GM23338 (cell line): Measurements from ENCODE around the gene CTNNA3. TPM values are rescaled to one million over a fixed set of nuclear protein-coding genes. Genes with fewer than 3 reads are reported as not detected.

Experiments
- ATAC-seq: fragments of 200-7000 bp; cut with Tn5 transposase; 3 replicates; pipeline ENCODE4 v1.9.1; 2020
- DNase-seq: peaks from one replicate; pipeline ENCODE4 v3.0.0-alpha.2; 2015; ENCODE audit warnings: low spot score
- H2AFZ ChIP-seq: fragments of 200-600 bp; sonication (generic); 2 replicates; pipeline ENCODE4 v1.8.0; 2016; ENCODE audit warnings: antibody characterized with exemption, mild to moderate bottlenecking, moderate library complexity
- H3F3A ChIP-seq: fragments of 200-600 bp; sonication (generic); replicated peaks from 2 replicates; pipeline ENCODE4 v1.8.0; 2017; ENCODE audit warnings: antibody characterized with exemption, mixed run types, low read depth
- H3K27ac ChIP-seq: fragments of 200-600 bp; sonication (generic); 2 replicates; pipeline ENCODE4 v1.6.1; 2016; ENCODE audit warnings: low read depth
- H3K27me3 ChIP-seq: fragments of 200-600 bp; sonication (generic); 2 replicates; pipeline ENCODE4 v1.8.0; 2016; ENCODE audit warnings: mild to moderate bottlenecking, mixed run types, moderate library complexity; ENCODE audit not compliant: insufficient read depth
- H3K36me3 ChIP-seq: fragments of 200-600 bp; sonication (generic); 2 replicates; pipeline ENCODE4 v1.8.0; 2016; ENCODE audit warnings: mild to moderate bottlenecking; ENCODE audit not compliant: insufficient read depth
- H3K4me1 ChIP-seq: fragments of 200-600 bp; sonication (generic); 2 replicates; pipeline ENCODE4 v1.8.0; 2016; ENCODE audit warnings: mild to moderate bottlenecking, moderate library complexity; ENCODE audit not compliant: insufficient read depth
- H3K4me2 ChIP-seq: fragments of 200-600 bp; sonication (generic); 2 replicates; pipeline ENCODE4 v1.7.1; 2017; ENCODE audit warnings: mixed run types
- H3K4me3 ChIP-seq: fragments of 200-600 bp; sonication (generic); 2 replicates; pipeline ENCODE4 v1.6.1; 2016; ENCODE audit warnings: mixed run types
- H3K79me2 ChIP-seq: fragments of 200-600 bp; sonication (generic); replicated peaks from 2 replicates; pipeline ENCODE4 v1.8.0; 2017; ENCODE audit warnings: mild to moderate bottlenecking; ENCODE audit not compliant: insufficient read depth
- H3K9me2 ChIP-seq: fragments of 200-600 bp; sonication (generic); 2 replicates; pipeline ENCODE4 v1.8.0; 2017; ENCODE audit not compliant: insufficient read depth
- H4K20me1 ChIP-seq: fragments of 200-600 bp; sonication (generic); replicated peaks from 2 replicates; pipeline ENCODE4 v1.8.0; 2017; ENCODE audit warnings: mild to moderate bottlenecking; ENCODE audit not compliant: insufficient read depth
- H3K27ac Mint-ChIP-seq: 2 replicates; pipeline ENCODE4 v1.8.0; 2020; ENCODE audit warnings: inconsistent platforms, mild to moderate bottlenecking, moderate library complexity, mixed read lengths
- H3K27me3 Mint-ChIP-seq: 3 replicates; pipeline ENCODE4 v1.8.0; 2022; ENCODE audit warnings: low read depth, mild to moderate bottlenecking, moderate library complexity, mixed read lengths, inconsistent platforms; ENCODE audit not compliant: insufficient read depth, poor library complexity
- H3K36me3 Mint-ChIP-seq: 3 replicates; pipeline ENCODE4 v1.8.0; 2021; ENCODE audit warnings: low read depth, mild to moderate bottlenecking, inconsistent platforms, moderate library complexity, mixed read lengths
- H3K4me1 Mint-ChIP-seq: 3 replicates; pipeline ENCODE4 v1.8.0; 2020; ENCODE audit warnings: mild to moderate bottlenecking, inconsistent platforms, mixed read lengths
- H3K4me3 Mint-ChIP-seq: 3 replicates; pipeline ENCODE4 v1.8.0; 2021; ENCODE audit warnings: moderate library complexity, mild to moderate bottlenecking, inconsistent platforms, mixed read lengths
- H3K9me3 Mint-ChIP-seq: 3 replicates; pipeline ENCODE4 v1.8.0; 2020; ENCODE audit warnings: moderate library complexity, mild to moderate bottlenecking, inconsistent platforms, mixed read lengths
- CREB1 ChIP-seq: fragments of 250-450 bp; sonication (Bioruptor Pico); IDR thresholded peaks from 2 replicates; pipeline ENCODE4 v1.5.0; 2020; ENCODE audit warnings: low read depth, mild to moderate bottlenecking, moderate library complexity
- CTCF ChIP-seq, 2 experiments: fragments of 200-600 bp in 1 of 2; sonication (generic) in 1 of 2; conservative IDR thresholded peaks; 2 replicates each; pipeline versions ENCODE4 v1.5.1 to v1.6.1; 2016 to 2017; ENCODE audit warnings: antibody characterized with exemption in 2 of 2, low read depth in 2 of 2, mild to moderate bottlenecking in 2 of 2, moderate library complexity in 1 of 2
- EZH2 ChIP-seq: fragments of 200-600 bp; sonication (generic); IDR thresholded peaks from one replicate; pipeline ENCODE4 v1.8.0; 2017; ENCODE audit warnings: antibody characterized with exemption, mild to moderate bottlenecking, low read depth; ENCODE audit not compliant: unreplicated experiment
- EZH2phosphoT487 ChIP-seq: fragments of 200-600 bp; sonication (generic); IDR thresholded peaks from one replicate; pipeline ENCODE4 v1.8.1; 2018; ENCODE audit warnings: antibody characterized with exemption; ENCODE audit not compliant: unreplicated experiment
- JUNB ChIP-seq: IDR thresholded peaks from one replicate; pipeline ENCODE4 v1.6.1; 2016; ENCODE audit warnings: antibody characterized with exemption; ENCODE audit not compliant: unreplicated experiment
- NANOG ChIP-seq: IDR thresholded peaks from 2 replicates; pipeline ENCODE4 v1.6.1; 2016; ENCODE audit warnings: antibody characterized with exemption, borderline replicate concordance
- POLR2AphosphoS5 ChIP-seq: IDR thresholded peaks from 2 replicates; pipeline ENCODE4 v1.6.1; 2016; ENCODE audit warnings: antibody characterized with exemption, low read depth
- REST ChIP-seq: IDR thresholded peaks from one replicate; pipeline ENCODE4 v1.6.1; 2018; ENCODE audit warnings: antibody characterized with exemption; ENCODE audit not compliant: unreplicated experiment
- ZNF114 ChIP-seq: fragments of 250-450 bp; sonication (Bioruptor Pico); IDR thresholded peaks from 2 replicates; pipeline ENCODE4 v1.5.0; 2020; ENCODE audit warnings: mild to moderate bottlenecking, moderate library complexity
- ZNF331 ChIP-seq: fragments of 250-450 bp; sonication (Bioruptor Pico); IDR thresholded peaks from 2 replicates; pipeline ENCODE4 v1.5.0; 2020; ENCODE audit warnings: low read depth, mild to moderate bottlenecking, moderate library complexity
- ZNF462 ChIP-seq: fragments of 250-450 bp; sonication (Bioruptor Pico); IDR thresholded peaks from 2 replicates; pipeline ENCODE4 v1.5.0; 2020; ENCODE audit warnings: mild to moderate bottlenecking, moderate library complexity
- polyA plus RNA-seq: library from polyadenylated mRNA; unstranded; fragments of >200 nt; fragmentation: Nextera tagmentation; extraction: Ambion mirVana; gene quantifications from 2 replicates; pipeline ENCODE4 v1.2.1, GENCODE V29; 2016
- total RNA-seq: library from RNA; depleted of rRNA; stranded (reverse); fragments of >200 nt; shearing (Covaris generic); gene quantifications from 2 replicates; pipeline ENCODE4 v1.2.3, GENCODE V29; 2014

Gene CTNNA3
- total and polyA plus RNA-seq, 2 experiments from 2014 or later = 0.71 to 3.3 TPM

GRCh38 chr10:66565999-66566398 lies 1130.0 kb downstream of the CTNNA3 start (continued):
- TF ChIP-seq ZNF462 (no peak), EZH2phosphoT487 (no peak), NANOG (no peak), ZNF331 (CRISPR knock-in tag) (no peak)

GRCh38 chr10:66564287-66564686 lies 1131.7 kb downstream of the CTNNA3 start:
- Histone ChIP-seq H3K9me2 (0 out of 2 replicates have a peak, but pooled peaks cover 2% of the 10 kb centered on the region), H4K20me1 (no peaks in the 10 kb centered on the region), H3K79me2 (no peaks in the 10 kb centered on the region), H3K4me1 (no peaks in the 10 kb centered on the region), H3F3A (no peaks in the 10 kb centered on the region), H2AFZ (no peak overlapping the region), H3K4me3 (no peak overlapping the region), H3K36me3 (no peaks in the 10 kb centered on the region), H3K4me2 (no peak overlapping the region), H3K27me3 (no peaks in the 10 kb centered on the region), H3K27ac (no peak overlapping the region)
- Mint-ChIP-seq H3K4me1 (peaks cover 10% of the 10 kb centered on the region; the same call in 2 of the 3 replicates), H3K27ac (no peak overlapping the region), H3K36me3 (no peaks in the 10 kb centered on the region), H3K4me3 (no peak overlapping the region), H3K27me3 (no peaks in the 10 kb centered on the region), H3K9me3 (no peaks in the 10 kb centered on the region)
- ATAC-seq (no peak), DNase-seq (no peak)
- TF ChIP-seq EZH2 (no peak), CTCF (conservative IDR thresholded peaks at IDR 0.05; ENCODE audit: low read depth in 2 of 2) (no peak), REST (no peak), CREB1 (CRISPR knock-in tag) (no peak), ZNF331 (CRISPR knock-in tag) (no peak), JUNB (no peak), POLR2AphosphoS5 (no peak), EZH2phosphoT487 (no peak), ZNF114 (no peak)
